Uterus (tissue), 2 donors: ENCODE measurements around the gene CCDC85B.

Experiments used
- POLR2A ChIP-seq, 2 donors: fragments of 450-650 bp; IDR thresholded peaks; one replicate each; pipeline ENCODE4 v1.6.1; 2016; ENCODE audit warnings: antibody characterized with exemption in 2 of 2, mild to moderate bottlenecking in 1 of 2, moderate library complexity in 1 of 2
- TF ChIP-seq, protein P1 (sequence below), 4 experiments: fragments of 200-600 bp in 2 of 4; fragments of 450-650 bp in 2 of 4; sonication (generic) in 2 of 4; IDR thresholded peaks; one replicate each; pipeline ENCODE4 v1.5.1; 2016 to 2019; ENCODE audit warnings: antibody characterized with exemption in 4 of 4, mild to moderate bottlenecking in 2 of 4, moderate library complexity in 1 of 4

DNA sequence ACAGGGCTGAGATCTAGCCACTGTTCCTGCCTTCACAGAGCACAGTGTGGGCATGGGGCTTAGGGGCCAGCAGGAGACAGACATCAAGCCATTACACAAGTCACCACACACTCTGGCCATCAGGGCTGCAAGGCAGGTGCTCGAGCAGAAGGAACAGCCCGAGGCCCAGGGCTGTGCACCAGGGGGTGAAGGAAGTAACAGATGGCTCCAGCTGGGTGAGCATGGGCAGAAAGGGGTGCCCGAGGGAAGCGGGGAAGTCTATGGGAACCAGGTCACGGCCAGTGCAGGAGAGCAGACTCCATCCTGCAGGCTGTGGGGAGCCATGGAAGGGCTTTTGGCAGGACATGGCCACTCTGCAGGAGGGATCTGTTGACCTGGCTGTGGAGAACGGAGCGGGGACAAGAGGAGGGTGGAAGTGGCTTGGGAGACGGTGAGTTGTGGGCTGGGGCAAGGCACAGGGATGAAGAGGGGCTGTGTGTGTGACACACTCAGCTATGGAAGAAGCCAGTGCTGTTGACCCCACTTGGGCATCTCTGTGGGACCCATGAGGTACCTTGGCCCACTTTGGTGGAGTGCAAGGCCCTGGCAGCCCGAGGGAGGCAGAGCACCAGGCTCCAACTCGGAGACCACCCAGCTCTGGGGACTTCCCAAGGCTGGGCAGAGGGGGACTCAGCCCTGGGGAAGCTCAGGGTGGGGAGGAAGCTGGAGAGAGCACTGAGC lies 24.8 kb downstream of the CCDC85B start:
- TF ChIP-seq POLR2A (IDR thresholded peaks at IDR 0.05), result no peak
- TF ChIP-seq, protein P1, sequence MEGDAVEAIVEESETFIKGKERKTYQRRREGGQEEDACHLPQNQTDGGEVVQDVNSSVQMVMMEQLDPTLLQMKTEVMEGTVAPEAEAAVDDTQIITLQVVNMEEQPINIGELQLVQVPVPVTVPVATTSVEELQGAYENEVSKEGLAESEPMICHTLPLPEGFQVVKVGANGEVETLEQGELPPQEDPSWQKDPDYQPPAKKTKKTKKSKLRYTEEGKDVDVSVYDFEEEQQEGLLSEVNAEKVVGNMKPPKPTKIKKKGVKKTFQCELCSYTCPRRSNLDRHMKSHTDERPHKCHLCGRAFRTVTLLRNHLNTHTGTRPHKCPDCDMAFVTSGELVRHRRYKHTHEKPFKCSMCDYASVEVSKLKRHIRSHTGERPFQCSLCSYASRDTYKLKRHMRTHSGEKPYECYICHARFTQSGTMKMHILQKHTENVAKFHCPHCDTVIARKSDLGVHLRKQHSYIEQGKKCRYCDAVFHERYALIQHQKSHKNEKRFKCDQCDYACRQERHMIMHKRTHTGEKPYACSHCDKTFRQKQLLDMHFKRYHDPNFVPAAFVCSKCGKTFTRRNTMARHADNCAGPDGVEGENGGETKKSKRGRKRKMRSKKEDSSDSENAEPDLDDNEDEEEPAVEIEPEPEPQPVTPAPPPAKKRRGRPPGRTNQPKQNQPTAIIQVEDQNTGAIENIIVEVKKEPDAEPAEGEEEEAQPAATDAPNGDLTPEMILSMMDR (IDR thresholded peaks at IDR 0.05), result no peak
